ENCODE results near the gene FOS. TPM values are rescaled to one million over a fixed set of nuclear protein-coding genes. Genes with fewer than 3 reads are reported as not detected.

Gene FOS
- total and polyA plus RNA-seq, 2 of the 4 experiments (the other 2 are of a cell fraction), result 53.6 to 171 TPM

DNA sequence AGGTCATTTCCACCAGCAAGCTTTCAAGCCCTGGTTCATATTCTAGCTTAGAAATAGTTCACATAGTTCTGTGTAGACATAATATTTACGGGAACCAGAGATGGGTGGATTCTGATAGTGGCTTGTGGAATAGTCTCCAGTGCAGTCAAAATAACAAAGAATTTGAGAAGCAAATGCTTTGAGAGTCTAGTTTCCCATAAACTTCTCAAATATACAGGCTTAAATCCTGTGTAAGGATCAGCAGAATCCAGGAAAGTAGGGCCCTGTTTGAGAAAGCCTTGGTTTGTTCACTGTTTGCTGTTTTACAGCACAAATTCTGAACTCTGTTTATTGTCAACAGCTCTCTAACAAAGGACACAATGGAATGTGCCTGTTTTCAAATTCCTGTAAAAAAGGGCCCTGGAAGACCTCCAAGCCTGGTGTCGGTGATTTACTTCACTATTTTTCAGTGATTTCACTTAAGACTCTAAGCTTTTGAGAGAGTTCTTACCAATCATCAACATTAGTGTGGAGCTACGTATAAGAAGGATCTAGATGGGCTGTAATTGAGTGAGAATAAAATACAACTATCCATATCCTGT, 11.4 kb upstream of the FOS start:
- H2AFZ ChIP-seq (replicated peaks; ENCODE audit: low read length, poor library complexity), result no peak overlapping the region
- H2BK120ac ChIP-seq (ENCODE audit: low read depth, low read length), result peak overlapping the region; percentile 88
- intact Hi-C loops (cut with micrococcal nuclease), result no loop called here
- CTCF ChIA-PET, result interaction anchor here (1.2 kb wide), 1 partner anchor 10 kb away, joined by 4 read pairs; no protein-coding TSS in a partner anchor
- H4K91ac ChIP-seq (ENCODE audit: insufficient read depth, low read depth, low read length), result peak overlapping the region; percentile 80; the same call in 1 of the 2 replicates
- peak overlapping the region; percentile 60 for H3K4ac ChIP-seq (ENCODE audit: low read depth, low read length)
- H3K9me1 ChIP-seq (ENCODE audit: insufficient read depth, low read length), result peaks cover 12% of the 10 kb centered on the region
- H3K9ac ChIP-seq (ENCODE audit: low read depth, low read length), result no peak overlapping the region; the same call in 1 of the 2 replicates
- peak overlapping the region; percentile 76; the same call in 2 of the 3 replicates for H2BK15ac ChIP-seq (ENCODE audit: low read depth, low read length)
- in situ Hi-C loops (cut with MboI; ENCODE audit: low sequenced_read_pairs), result no loop called here
- H3K14ac ChIP-seq (replicated peaks; ENCODE audit: low read depth, low read length), result peak overlapping the region; percentile 87; the same call in 1 of the 2 replicates
- BruUV-seq (replicated peaks), result no TSS peak
- 0 out of 2 replicates have a peak overlapping the region, but pooled peaks have one; percentile 49 for H2AK5ac ChIP-seq (ENCODE audit: low read depth, low read length)
- H3K27ac ChIP-seq (ENCODE audit: insufficient read depth, low read length), result peak overlapping the region; percentile 56; the same call in 1 of the 2 replicates
- no CpG with 5 or more reads among the region's 3 CpGs for WGBS, 2 experiments (ENCODE audit: extremely low coverage in 2 of 2, insufficient read length in 1 of 2)
- H4K20me1 ChIP-seq (ENCODE audit: insufficient read depth, low read length), result no peaks in the 10 kb centered on the region
- peak overlapping the region; percentile 75 for H3K18ac ChIP-seq (ENCODE audit: low read depth, low read length)
- dilution Hi-C loops (cut with HindIII; ENCODE audit: low sequenced_read_pairs, unreplicated experiment), result no loop called here
- no peak overlapping the region for H3K4me3 ChIP-seq (ENCODE audit: insufficient read depth, low read depth, low read length)
- peak overlapping the region; percentile 90 for H2BK20ac ChIP-seq (ENCODE audit: low read depth, low read length)
- peak overlapping the region; percentile 45; the same call in 1 of the 2 replicates for H4K5ac ChIP-seq (ENCODE audit: low read depth, low read length)
- peak overlapping the region; percentile 31; the same call in 1 of the 2 replicates for H3K4me2 ChIP-seq (ENCODE audit: low read depth, low read length)
- peak overlapping the region; percentile 77 for H3K23ac ChIP-seq (ENCODE audit: low read depth, low read length)
- no peaks in the 10 kb centered on the region for H3K36me3 ChIP-seq (ENCODE audit: control insufficient read depth, insufficient read depth, low read length)
- peak overlapping the region; percentile 93 for H2BK5ac ChIP-seq (ENCODE audit: low read depth, low read length, poor library complexity, severe bottlenecking)
- peaks cover 15% of the 10 kb centered on the region for H3K4me1 ChIP-seq (ENCODE audit: control insufficient read depth, insufficient read depth, low read length)
- peak overlapping the region; percentile 59; the same call in 1 of the 2 replicates for H3K56ac ChIP-seq (ENCODE audit: extremely low read depth, insufficient read depth, low read length)
- H2AK9ac ChIP-seq (replicated peaks; ENCODE audit: low read depth, low read length, poor library complexity), result no peak overlapping the region
- peak; percentile 99 for ATAC-seq (ENCODE audit: low read depth)
- H3K27me3 ChIP-seq (ENCODE audit: control insufficient read depth, insufficient read depth, low read length), result no peaks in the 10 kb centered on the region
- peak; percentile 83 for DNase-seq
- no peaks in the 10 kb centered on the region for H3K79me1 ChIP-seq (ENCODE audit: low read depth in 1 of 2, low read length in 2 of 2)
- peak overlapping the region; percentile 46 to 47; a peak in 3 of 4 replicates for H4K8ac ChIP-seq (ENCODE audit: low read depth in 2 of 2, low read length in 2 of 2)
- no peaks in the 10 kb centered on the region for H3K9me3 ChIP-seq (ENCODE audit: control insufficient read depth, insufficient read depth, low read length)
- POLR2A ChIA-PET (ENCODE audit: unreplicated experiment), result interaction anchor here (1.0 kb wide), 1 partner anchor 11 kb away, joined by 4 read pairs; the partner anchor contains the start of gene FOS
- TF ChIP-seq BHLHE40 (IDR thresholded peaks at IDR 0.05; ENCODE audit: low read depth, low read length) (no peak), MXI1 (IDR thresholded peaks at IDR 0.05; ENCODE audit: borderline replicate concordance, low read depth, low read length) (no peak), RCOR1 (IDR thresholded peaks at IDR 0.05; ENCODE audit: insufficient replicate concordance, low read length) (no peak), CHD1 (IDR thresholded peaks at IDR 0.05; ENCODE audit: low read depth, low read length) (no peak), SMC3 (IDR thresholded peaks at IDR 0.05; ENCODE audit: low read depth, low read length) (no peak), POLR2A (IDR thresholded peaks at IDR 0.05; ENCODE audit: low read depth, low read length) (no peak), FOS (IDR thresholded peaks at IDR 0.05; ENCODE audit: low read depth, low read length) (no peak), MAZ (IDR thresholded peaks at IDR 0.05; ENCODE audit: borderline replicate concordance, low read depth, low read length) (no peak), NFE2L2 (IDR thresholded peaks at IDR 0.05; ENCODE audit: low read depth, low read length) (no peak), RFX5 (IDR thresholded peaks at IDR 0.05; ENCODE audit: low read depth, low read length) (no peak), RAD21 (IDR thresholded peaks at IDR 0.05; ENCODE audit: low read length) (no peak), MAFK (IDR thresholded peaks at IDR 0.05; ENCODE audit: low read depth, low read length) (no peak), CEBPB (IDR thresholded peaks at IDR 0.05; ENCODE audit: low read depth, low read length) (no peak)
- TF ChIP-seq, protein P1, sequence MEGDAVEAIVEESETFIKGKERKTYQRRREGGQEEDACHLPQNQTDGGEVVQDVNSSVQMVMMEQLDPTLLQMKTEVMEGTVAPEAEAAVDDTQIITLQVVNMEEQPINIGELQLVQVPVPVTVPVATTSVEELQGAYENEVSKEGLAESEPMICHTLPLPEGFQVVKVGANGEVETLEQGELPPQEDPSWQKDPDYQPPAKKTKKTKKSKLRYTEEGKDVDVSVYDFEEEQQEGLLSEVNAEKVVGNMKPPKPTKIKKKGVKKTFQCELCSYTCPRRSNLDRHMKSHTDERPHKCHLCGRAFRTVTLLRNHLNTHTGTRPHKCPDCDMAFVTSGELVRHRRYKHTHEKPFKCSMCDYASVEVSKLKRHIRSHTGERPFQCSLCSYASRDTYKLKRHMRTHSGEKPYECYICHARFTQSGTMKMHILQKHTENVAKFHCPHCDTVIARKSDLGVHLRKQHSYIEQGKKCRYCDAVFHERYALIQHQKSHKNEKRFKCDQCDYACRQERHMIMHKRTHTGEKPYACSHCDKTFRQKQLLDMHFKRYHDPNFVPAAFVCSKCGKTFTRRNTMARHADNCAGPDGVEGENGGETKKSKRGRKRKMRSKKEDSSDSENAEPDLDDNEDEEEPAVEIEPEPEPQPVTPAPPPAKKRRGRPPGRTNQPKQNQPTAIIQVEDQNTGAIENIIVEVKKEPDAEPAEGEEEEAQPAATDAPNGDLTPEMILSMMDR (conservative IDR thresholded peaks at IDR 0.05; ENCODE audit: low read depth, low read length), result no peak
- TF ChIP-seq, protein P2, sequence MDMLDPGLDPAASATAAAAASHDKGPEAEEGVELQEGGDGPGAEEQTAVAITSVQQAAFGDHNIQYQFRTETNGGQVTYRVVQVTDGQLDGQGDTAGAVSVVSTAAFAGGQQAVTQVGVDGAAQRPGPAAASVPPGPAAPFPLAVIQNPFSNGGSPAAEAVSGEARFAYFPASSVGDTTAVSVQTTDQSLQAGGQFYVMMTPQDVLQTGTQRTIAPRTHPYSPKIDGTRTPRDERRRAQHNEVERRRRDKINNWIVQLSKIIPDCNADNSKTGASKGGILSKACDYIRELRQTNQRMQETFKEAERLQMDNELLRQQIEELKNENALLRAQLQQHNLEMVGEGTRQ (IDR thresholded peaks at IDR 0.05; ENCODE audit: low read depth, low read length), result no peak

Measured in IMR-90 (cell line).